GM18499 (cell line): Measurements from ENCODE around the gene RXRB.

Experiments used
- ATAC-seq: cut with Tn5 transposase; IDR thresholded peaks from one replicate; pipeline ENCODE4 v1.9.1; 2021; ENCODE audit warnings: moderate number of reproducible peaks; ENCODE audit not compliant: insufficient read depth, unreplicated experiment

RXRB gene

GRCh38 chr6:33212857-33213165 is 12.3 kb upstream of the RXRB start:
- no peak for ATAC-seq

- no peak for ATAC-seq
Measured at GRCh38 chr6:33211666-33212422, 11.4 kb upstream of the RXRB start.

- ATAC-seq, result no peak
Measured at GRCh38 chr6:33211136-33211535, 10.7 kb upstream of the RXRB start.

- ATAC-seq, result no peak
Measured at GRCh38 chr6:33209856-33210255, 9.4 kb upstream of the RXRB start.

GRCh38 chr6:33208091-33208967 is 7.9 kb upstream of the RXRB start, which contains the start of gene RING1:
Gene RING1 (plus strand): TSS chr6:33208500. CDS start chr6:33208823, 323 bp downstream.
- ATAC-seq, result no peak

- ATAC-seq, result no peak
Measured at GRCh38 chr6:33207552-33208090, 7.2 kb upstream of the RXRB start.

GRCh38 chr6:33206864-33207551 is 6.5 kb upstream of the RXRB start:
- ATAC-seq, result no peak

- no peak for ATAC-seq
Measured at GRCh38 chr6:33206027-33206863, 5.8 kb upstream of the RXRB start.

- ATAC-seq, result no peak
Measured at GRCh38 chr6:33205191-33206026, 4.9 kb upstream of the RXRB start.

GRCh38 chr6:33204415-33205190 is 4.1 kb upstream of the RXRB start, which contains the start of gene HSD17B8:
Gene HSD17B8 (plus strand): TSS chr6:33204655. CDS start chr6:33204669, 14 bp downstream.
- ATAC-seq, result no peak

GRCh38 chr6:33204165-33204414 is 3.6 kb upstream of the RXRB start:
- no peak for ATAC-seq

- no peak for ATAC-seq
Measured at GRCh38 chr6:33203443-33204164, 3.1 kb upstream of the RXRB start.

GRCh38 chr6:33202799-33203198 is 2.3 kb upstream of the RXRB start:
- no peak for ATAC-seq

- no peak for ATAC-seq
Measured at GRCh38 chr6:33201935-33202334, 1.5 kb upstream of the RXRB start.

GRCh38 chr6:33201147-33201545 is 681 bp upstream of the RXRB start:
- ATAC-seq, result no peak

- ATAC-seq, result no peak
Measured at GRCh38 chr6:33199687-33200218, 712 bp downstream of the RXRB start.

- ATAC-seq, result no peak
Measured at GRCh38 chr6:33198853-33199436, 1.5 kb downstream of the RXRB start.
